HepG2 (cell line): ENCODE data around the gene KLHDC4. TPM values are rescaled to one million over a fixed set of nuclear protein-coding genes. Genes with fewer than 3 reads are reported as not detected.

Experiments
- AKAP8 ChIP-seq: sonication (generic); formaldehyde crosslinking; IDR thresholded peaks from 2 replicates; pipeline ENCODE4 v1.5.1; 2020; ENCODE audit warnings: mild to moderate bottlenecking, missing genetic modification reagents
- IRF2 ChIP-seq: IDR thresholded peaks from 2 replicates; pipeline ENCODE4 v1.6.1; 2018; ENCODE audit warnings: missing genetic modification reagents, missing compliant biosample characterization
- ZBTB21 ChIP-seq: sonication (generic); formaldehyde crosslinking; IDR thresholded peaks from 2 replicates; pipeline ENCODE4 v1.4.0; 2020; ENCODE audit warnings: missing genetic modification reagents
- ZNF737 ChIP-seq: sonication (generic); formaldehyde crosslinking; IDR thresholded peaks from 2 replicates; pipeline ENCODE4 v1.5.0; 2020; ENCODE audit warnings: missing genetic modification reagents, mild to moderate bottlenecking, borderline replicate concordance
- ZNF776 ChIP-seq: sonication (generic); formaldehyde crosslinking; IDR thresholded peaks from 2 replicates; pipeline ENCODE4 v1.4.0; 2020; ENCODE audit warnings: mild to moderate bottlenecking, missing genetic modification reagents
- polyA plus RNA-seq, 8 experiments: library from polyadenylated mRNA; depleted of rRNA in 3 of 8; stranded (reverse) in 7 of 8; unstranded in 1 of 8; fragments of >200 nt; fragmentation: Illumina TruSeq in 4 of 8; extraction: Trizol in 4 of 8; gene quantifications; 2 replicates each; pipeline versions ENCODE4 v1.2.1 to v1.2.3, GENCODE V29; 2011 to 2016; ENCODE audit warnings: low read depth in 4 of 8, missing spikeins in 1 of 8, mixed read lengths in 1 of 8; ENCODE audit not compliant: insufficient read depth in 1 of 8
- total RNA-seq, 5 experiments: library from RNA; depleted of rRNA; stranded (reverse); fragments of >200 nt; fragmentation: Illumina TruSeq; extraction: Trizol; gene quantifications; 2 replicates each; pipeline ENCODE4 v1.2.3, GENCODE V29; 2016; ENCODE audit warnings: low read depth in 1 of 5
- TF ChIP-seq, protein P1 (sequence below): IDR thresholded peaks from 2 replicates; pipeline ENCODE4 v1.6.1; 2012; ENCODE audit warnings: low read depth, low read length, improper control_type of control experiment
- TF ChIP-seq, protein P2 (sequence below): sonication (generic); formaldehyde crosslinking; IDR thresholded peaks from 2 replicates; pipeline ENCODE4 v1.9.0; 2022; ENCODE audit warnings: low read depth, missing genetic modification reagents
- TF ChIP-seq, protein P3 (sequence below): IDR thresholded peaks from 2 replicates; pipeline ENCODE4 v1.6.1; 2018; ENCODE audit warnings: missing genetic modification reagents

Gene KLHDC4
- total and polyA plus RNA-seq, 2 of the 13 experiments (the other 11 are each of a cell fraction or from before 2014, with no cell fraction given), result 18.7 to 31.8 TPM

DNA sequence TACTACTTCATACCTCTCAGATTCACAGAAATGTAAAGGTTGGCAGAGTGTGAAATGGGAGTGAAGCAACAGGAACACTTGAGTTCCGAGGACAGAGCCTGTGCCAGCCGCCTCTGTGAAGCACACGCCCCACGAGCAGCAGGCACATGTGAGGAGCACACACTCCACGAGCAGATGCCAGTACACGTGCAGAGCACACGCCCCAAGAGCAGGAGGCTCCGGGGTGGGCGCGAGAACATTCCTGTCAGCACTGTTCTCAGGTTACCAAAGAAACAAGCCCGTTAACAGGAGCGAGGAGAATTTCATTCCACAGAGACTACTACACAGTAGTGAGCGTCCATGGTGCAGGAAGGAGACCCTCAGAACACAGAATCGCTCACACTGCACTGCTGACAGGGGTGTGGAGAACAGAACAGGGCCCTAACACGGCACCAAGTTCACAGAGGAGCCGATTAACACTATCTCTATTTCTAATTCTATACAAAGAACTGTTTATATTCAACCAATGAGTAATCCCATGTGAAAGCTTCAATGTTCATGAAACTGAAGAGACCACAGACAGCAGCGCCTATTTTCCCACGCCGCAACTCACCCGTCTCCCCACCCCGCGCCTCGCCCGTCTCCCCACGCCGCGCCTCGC is 40.1 kb downstream of the KLHDC4 start (continued):
- TF ChIP-seq, protein P1, sequence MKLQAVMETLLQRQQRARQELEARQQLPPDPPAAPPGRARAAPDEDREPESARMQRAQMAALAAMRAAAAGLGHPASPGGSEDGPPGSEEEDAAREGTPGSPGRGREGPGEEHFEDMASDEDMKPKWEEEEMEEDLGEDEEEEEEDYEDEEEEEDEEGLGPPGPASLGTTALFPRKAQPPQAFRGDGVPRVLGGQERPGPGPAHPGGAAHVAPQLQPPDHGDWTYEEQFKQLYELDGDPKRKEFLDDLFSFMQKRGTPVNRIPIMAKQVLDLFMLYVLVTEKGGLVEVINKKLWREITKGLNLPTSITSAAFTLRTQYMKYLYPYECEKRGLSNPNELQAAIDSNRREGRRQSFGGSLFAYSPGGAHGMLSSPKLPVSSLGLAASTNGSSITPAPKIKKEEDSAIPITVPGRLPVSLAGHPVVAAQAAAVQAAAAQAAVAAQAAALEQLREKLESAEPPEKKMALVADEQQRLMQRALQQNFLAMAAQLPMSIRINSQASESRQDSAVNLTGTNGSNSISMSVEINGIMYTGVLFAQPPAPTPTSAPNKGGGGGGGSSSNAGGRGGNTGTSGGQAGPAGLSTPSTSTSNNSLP, result no peak
- TF ChIP-seq, protein P2, sequence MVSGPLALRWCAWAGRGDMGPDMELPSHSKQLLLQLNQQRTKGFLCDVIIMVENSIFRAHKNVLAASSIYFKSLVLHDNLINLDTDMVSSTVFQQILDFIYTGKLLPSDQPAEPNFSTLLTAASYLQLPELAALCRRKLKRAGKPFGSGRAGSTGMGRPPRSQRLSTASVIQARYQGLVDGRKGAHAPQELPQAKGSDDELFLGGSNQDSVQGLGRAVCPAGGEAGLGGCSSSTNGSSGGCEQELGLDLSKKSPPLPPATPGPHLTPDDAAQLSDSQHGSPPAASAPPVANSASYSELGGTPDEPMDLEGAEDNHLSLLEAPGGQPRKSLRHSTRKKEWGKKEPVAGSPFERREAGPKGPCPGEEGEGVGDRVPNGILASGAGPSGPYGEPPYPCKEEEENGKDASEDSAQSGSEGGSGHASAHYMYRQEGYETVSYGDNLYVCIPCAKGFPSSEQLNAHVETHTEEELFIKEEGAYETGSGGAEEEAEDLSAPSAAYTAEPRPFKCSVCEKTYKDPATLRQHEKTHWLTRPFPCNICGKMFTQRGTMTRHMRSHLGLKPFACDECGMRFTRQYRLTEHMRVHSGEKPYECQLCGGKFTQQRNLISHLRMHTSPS, result no peak
- TF ChIP-seq ZNF776 (CRISPR knock-in tag) (no peak), ZBTB21 (CRISPR knock-in tag) (no peak), ZNF737 (CRISPR knock-in tag) (no peak), AKAP8 (no peak), IRF2 (CRISPR knock-in tag) (no peak)
- TF ChIP-seq, protein P3, sequence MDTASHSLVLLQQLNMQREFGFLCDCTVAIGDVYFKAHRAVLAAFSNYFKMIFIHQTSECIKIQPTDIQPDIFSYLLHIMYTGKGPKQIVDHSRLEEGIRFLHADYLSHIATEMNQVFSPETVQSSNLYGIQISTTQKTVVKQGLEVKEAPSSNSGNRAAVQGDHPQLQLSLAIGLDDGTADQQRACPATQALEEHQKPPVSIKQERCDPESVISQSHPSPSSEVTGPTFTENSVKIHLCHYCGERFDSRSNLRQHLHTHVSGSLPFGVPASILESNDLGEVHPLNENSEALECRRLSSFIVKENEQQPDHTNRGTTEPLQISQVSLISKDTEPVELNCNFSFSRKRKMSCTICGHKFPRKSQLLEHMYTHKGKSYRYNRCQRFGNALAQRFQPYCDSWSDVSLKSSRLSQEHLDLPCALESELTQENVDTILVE (CRISPR knock-in tag), result no peak
- TF ChIP-seq, all 625 proteins: peak for 0
